Hepatocyte (in vitro differentiated cells): Measurements from ENCODE around the gene GABRP.

Experiments
- CTCF ChIP-seq: fragments of 200-600 bp; sonication (generic); IDR thresholded peaks from 2 replicates; pipeline ENCODE4 v1.5.1; 2016; ENCODE audit warnings: antibody characterized with exemption, mild to moderate bottlenecking; ENCODE audit not compliant: poor library complexity
- EZH2 ChIP-seq: fragments of 200-600 bp; sonication (generic); IDR thresholded peaks from 2 replicates; pipeline ENCODE4 v1.6.1; 2016; ENCODE audit warnings: antibody characterized with exemption, mild to moderate bottlenecking, borderline replicate concordance
- EZH2phosphoT487 ChIP-seq: fragments of 200-600 bp; sonication (generic); IDR thresholded peaks from one replicate; pipeline ENCODE4 v1.6.1; 2018; ENCODE audit warnings: antibody characterized with exemption, mild to moderate bottlenecking, low read depth, moderate library complexity; ENCODE audit not compliant: unreplicated experiment, severe bottlenecking

DNA sequence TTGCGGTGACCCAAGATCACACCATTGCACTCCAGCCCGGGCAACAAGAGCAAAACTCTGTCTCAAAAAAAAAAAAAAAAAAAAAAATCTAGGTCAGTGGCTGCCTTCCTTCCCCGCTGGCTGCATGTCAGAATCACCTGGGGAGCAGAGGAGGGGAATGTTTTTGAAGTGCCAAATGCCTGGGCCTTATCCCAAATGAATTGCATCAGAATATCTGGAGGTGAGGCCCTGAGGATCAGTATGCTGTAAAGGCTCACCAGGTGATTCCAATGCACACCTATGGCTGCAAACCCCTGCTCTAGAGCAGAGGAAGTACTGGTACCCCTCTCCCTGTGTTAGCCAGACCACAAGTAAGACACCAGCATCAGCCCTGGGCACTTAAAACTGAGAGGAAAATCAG is 44.7 kb upstream of the GABRP start:
- TF ChIP-seq CTCF (no peak), EZH2 (no peak), EZH2phosphoT487 (no peak)
